ENCODE data around the gene TLR10.

TLR10 gene

GRCh38 chr4:38823766-38824165 is 41.0 kb upstream of the TLR10 start:
- Histone ChIP-seq H3K4me3 (IDR thresholded peaks at IDR 0.05; ENCODE audit: insufficient read depth, low read depth, low read length) (no peak overlapping the region), H3K27ac (no peak overlapping the region), H3K4me2 (no peak overlapping the region), H3K27me3 (ENCODE audit: insufficient read depth, low read depth) (no peaks in the 10 kb centered on the region), H4K20me1 (ENCODE audit: insufficient read depth) (no peaks in the 10 kb centered on the region), H3K9ac (no peak overlapping the region), H3K36me3 (ENCODE audit: insufficient read depth) (no peaks in the 10 kb centered on the region), H3K79me2 (ENCODE audit: insufficient read depth, low read depth) (no peaks in the 10 kb centered on the region), H2AFZ (ENCODE audit: low read depth) (no peak overlapping the region), H3K4me1 (ENCODE audit: low read depth, poor library complexity, severe bottlenecking) (peaks cover 8% of the 10 kb centered on the region)
- TF ChIP-seq CTCF (conservative IDR thresholded peaks at IDR 0.05; ENCODE audit: low read depth, low read length) = no peak

GRCh38 chr4:38822748-38823303 is 40.0 kb upstream of the TLR10 start:
- H3K36me3 ChIP-seq (ENCODE audit: insufficient read depth) = no peaks in the 10 kb centered on the region
- no peak overlapping the region for H3K9ac ChIP-seq
- H3K27ac ChIP-seq = no peak overlapping the region
- no peak overlapping the region for H2AFZ ChIP-seq (ENCODE audit: low read depth)
- no peaks in the 10 kb centered on the region for H3K79me2 ChIP-seq (ENCODE audit: insufficient read depth, low read depth)
- H4K20me1 ChIP-seq (ENCODE audit: insufficient read depth) = no peaks in the 10 kb centered on the region
- H3K4me2 ChIP-seq = no peak overlapping the region
- no peak overlapping the region for H3K4me3 ChIP-seq (IDR thresholded peaks at IDR 0.05; ENCODE audit: insufficient read depth, low read depth, low read length)
- peaks cover 8% of the 10 kb centered on the region for H3K4me1 ChIP-seq (ENCODE audit: low read depth, poor library complexity, severe bottlenecking)
- no peak for TF ChIP-seq CTCF (conservative IDR thresholded peaks at IDR 0.05; ENCODE audit: low read depth, low read length)
- H3K27me3 ChIP-seq (ENCODE audit: insufficient read depth, low read depth) = no peaks in the 10 kb centered on the region

- no peak for TF ChIP-seq CTCF (conservative IDR thresholded peaks at IDR 0.05; ENCODE audit: low read depth, low read length)
Observed at GRCh38 chr4:38821739-38822138, 38.9 kb upstream of the TLR10 start.

GRCh38 chr4:38820329-38821061 is 37.7 kb upstream of the TLR10 start:
- Histone ChIP-seq H3K27ac (no peak overlapping the region), H3K4me3 (IDR thresholded peaks at IDR 0.05; ENCODE audit: insufficient read depth, low read depth, low read length) (no peak overlapping the region)

More at GRCh38 chr4:38821739-38822138, 38.9 kb upstream of the TLR10 start:
- Histone ChIP-seq H4K20me1 (ENCODE audit: insufficient read depth) (no peaks in the 10 kb centered on the region), H3K9ac (no peak overlapping the region), H3K36me3 (ENCODE audit: insufficient read depth) (no peaks in the 10 kb centered on the region), H3K27ac (no peak overlapping the region), H3K4me3 (IDR thresholded peaks at IDR 0.05; ENCODE audit: insufficient read depth, low read depth, low read length) (no peak overlapping the region), H3K4me2 (no peak overlapping the region), H3K79me2 (ENCODE audit: insufficient read depth, low read depth) (no peaks in the 10 kb centered on the region), H2AFZ (ENCODE audit: low read depth) (no peak overlapping the region), H3K27me3 (ENCODE audit: insufficient read depth, low read depth) (no peaks in the 10 kb centered on the region), H3K4me1 (ENCODE audit: low read depth, poor library complexity, severe bottlenecking) (peaks cover 8% of the 10 kb centered on the region)

More at GRCh38 chr4:38820329-38821061, 37.7 kb upstream of the TLR10 start:
- Histone ChIP-seq H4K20me1 (ENCODE audit: insufficient read depth) (no peaks in the 10 kb centered on the region), H3K27me3 (ENCODE audit: insufficient read depth, low read depth) (no peaks in the 10 kb centered on the region), H3K4me2 (no peak overlapping the region), H2AFZ (ENCODE audit: low read depth) (no peak overlapping the region), H3K36me3 (ENCODE audit: insufficient read depth) (no peaks in the 10 kb centered on the region), H3K9ac (no peak overlapping the region), H3K79me2 (ENCODE audit: insufficient read depth, low read depth) (no peaks in the 10 kb centered on the region), H3K4me1 (ENCODE audit: low read depth, poor library complexity, severe bottlenecking) (peaks cover 8% of the 10 kb centered on the region)
- no peak for TF ChIP-seq CTCF (conservative IDR thresholded peaks at IDR 0.05; ENCODE audit: low read depth, low read length)

Measured in KMS-11 (cell line).